ENCODE results near the gene USP49.

- peak; percentile 94 to 97 (median 95) for TF ChIP-seq CTCF (IDR thresholded peaks at IDR 0.05 in 4 of 5, conservative IDR thresholded peaks at IDR 0.05 in 1 of 5)
- TF ChIP-seq POLR2A (IDR thresholded peaks at IDR 0.05) = peak; percentile 76 to 77
Observed at GRCh38 chr6:41787219-41787917, 107.8 kb downstream of the USP49 start, which contains the start of gene TOMM6.
